Pancreas (tissue), 10 donors: Measurements from ENCODE around the gene CST9L. TPM values are rescaled to one million over a fixed set of nuclear protein-coding genes. Genes with fewer than 3 reads are reported as not detected.
A peak's percentile ranks its signal among the peaks of the same experiment; 100 is the strongest.

Experiments
- ATAC-seq, 4 donors: fragments of 200-7000 bp; cut with Tn5 transposase; one replicate each; pipeline versions ENCODE4 v1.8.0 to v1.9.1; 2020; ENCODE audit warnings: mild to moderate bottlenecking in 4 of 4, moderate library complexity in 4 of 4
- DNase-seq, 6 donors: peaks; one replicate each; pipeline ENCODE4 v3.0.0-alpha.2; 2020
- FAIRE-seq: peaks from 2 replicates; lab custom pipeline; 2012; peaks lifted over from hg19 to GRCh38; lab: Jason Lieb, UNC
- H3K27ac ChIP-seq, 4 donors: fragments of 200-600 bp; sonication (generic); 1 replicate in 3 of 4; 2 replicates in 1 of 4; pipeline versions ENCODE4 v1.5.0 to v1.8.0; 2020
- H3K27me3 ChIP-seq, 4 donors: fragments of 200-600 bp; one replicate each; pipeline ENCODE4 v1.8.0; 2021
- H3K36me3 ChIP-seq, 3 donors: fragments of 200-600 bp; sonication (generic) in 1 of 3; one replicate each; pipeline versions ENCODE4 v1.5.0 to v1.8.0; 2020 to 2021
- H3K4me1 ChIP-seq, 3 donors: fragments of 200-600 bp; one replicate each; pipeline ENCODE4 v1.8.0; 2021
- H3K4me3 ChIP-seq, 4 donors: fragments of 200-600 bp; sonication (generic) in 2 of 4; one replicate each; pipeline versions ENCODE4 v1.5.0 to v1.8.0; 2020 to 2021
- H3K9me3 ChIP-seq, 4 donors: fragments of 200-600 bp; one replicate each; pipeline ENCODE4 v1.8.0; 2021
- WGBS, 2 donors: extraction: QIAGEN DNeasy Blood & Tissue Kit; methylation state at CpG; one replicate each; pipeline ENCODE4 v1.1.7; 2013; 5-methylcytosine and 5-hydroxymethylcytosine counted together
- intact Hi-C, 3 donors: fragments of 100-400 bp; cut with DNase I; formaldehyde crosslinking; loops; one replicate each; pipeline versions ENCODE4 v1.11.1 to v1.14.2; 2022
- polyA plus RNA-seq, 2 donors: library from polyadenylated mRNA; stranded (reverse); fragments of 200-250 nt; gene quantifications; one replicate each; pipeline ENCODE4 v1.2.3, GENCODE V29; 2013
- total RNA-seq, 6 donors: library from RNA; stranded (reverse); fragmentation: NEBNext Ultra II Directional in 4 of 6; extraction: Animal tissue kit (Norgen Biotek cat#: 25700) in 4 of 6; gene quantifications; one replicate each; pipeline versions ENCODE4 v1.2.1 to v1.2.4, GENCODE V29; 2021 to 2023
- TF ChIP-seq, protein P1 (sequence below), 4 donors: fragments of 200-600 bp; sonication (generic) in 3 of 4; IDR thresholded peaks; one replicate each; pipeline versions ENCODE4 v1.5.0 to v1.8.0; 2021; ENCODE audit warnings: antibody characterized with exemption in 4 of 4
- donor health status: healthy with polysubstance abuse.
- donor health status: DM: no; HTN: no; CAD: no; lungs with moderate emphysema.
- donor health status: DM: no; HTN: no; CAD: no.
- donor health status: control.
- donor health status: control.
- donor health status: Bipolar disorder and iron deficiency.
- donor health status: DM: yes; HTN: yes; CAD: no.
- donor health status: DM: no; HTN: no; CAD: no.
- donor health status: DM: no; HTN: no; CAD: no.
- donor health status: DM: yes; HTN: yes; CAD: no.

Gene CST9L
- total and polyA plus RNA-seq, 8 donors, result not detected

DNA sequence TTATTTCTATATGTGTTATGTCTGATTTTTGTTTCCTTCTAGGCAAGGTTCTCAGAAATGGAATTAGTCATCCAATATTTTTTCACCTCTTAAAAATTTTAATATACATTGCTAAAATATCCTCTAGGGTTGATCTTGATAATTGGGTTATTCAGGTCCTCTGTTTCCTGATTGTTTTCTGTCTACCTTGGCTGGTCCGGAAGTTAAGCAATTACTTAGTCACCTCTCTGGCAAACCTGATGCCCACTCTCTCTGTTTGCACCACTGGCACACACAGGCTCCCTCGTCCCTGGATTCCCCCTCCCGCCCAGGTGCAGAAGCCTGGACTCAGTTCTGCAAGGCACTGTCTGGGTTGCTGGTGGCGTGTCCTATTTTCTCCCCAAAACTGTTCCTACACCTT, 27.7 kb downstream of the CST9L start:
- intact Hi-C loops, result no loop called here
- TF ChIP-seq, protein P1, sequence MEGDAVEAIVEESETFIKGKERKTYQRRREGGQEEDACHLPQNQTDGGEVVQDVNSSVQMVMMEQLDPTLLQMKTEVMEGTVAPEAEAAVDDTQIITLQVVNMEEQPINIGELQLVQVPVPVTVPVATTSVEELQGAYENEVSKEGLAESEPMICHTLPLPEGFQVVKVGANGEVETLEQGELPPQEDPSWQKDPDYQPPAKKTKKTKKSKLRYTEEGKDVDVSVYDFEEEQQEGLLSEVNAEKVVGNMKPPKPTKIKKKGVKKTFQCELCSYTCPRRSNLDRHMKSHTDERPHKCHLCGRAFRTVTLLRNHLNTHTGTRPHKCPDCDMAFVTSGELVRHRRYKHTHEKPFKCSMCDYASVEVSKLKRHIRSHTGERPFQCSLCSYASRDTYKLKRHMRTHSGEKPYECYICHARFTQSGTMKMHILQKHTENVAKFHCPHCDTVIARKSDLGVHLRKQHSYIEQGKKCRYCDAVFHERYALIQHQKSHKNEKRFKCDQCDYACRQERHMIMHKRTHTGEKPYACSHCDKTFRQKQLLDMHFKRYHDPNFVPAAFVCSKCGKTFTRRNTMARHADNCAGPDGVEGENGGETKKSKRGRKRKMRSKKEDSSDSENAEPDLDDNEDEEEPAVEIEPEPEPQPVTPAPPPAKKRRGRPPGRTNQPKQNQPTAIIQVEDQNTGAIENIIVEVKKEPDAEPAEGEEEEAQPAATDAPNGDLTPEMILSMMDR (IDR thresholded peaks at IDR 0.05), result no peak
- no peak overlapping the region for H3K4me3 ChIP-seq
- no peak for FAIRE-seq
- WGBS, 2 donors, result 49 to 59% methylated on average over 4 of the region's 4 CpGs
- DNase-seq, result no peak
- no peaks in the 10 kb centered on the region for H3K36me3 ChIP-seq
- no peaks in the 10 kb centered on the region for H3K27me3 ChIP-seq
- no peaks in the 10 kb centered on the region for H3K9me3 ChIP-seq
- H3K4me1 ChIP-seq, result no peaks in the 10 kb centered on the region
- H3K27ac ChIP-seq, result no peak overlapping the region
- ATAC-seq, result no peak

DNA sequence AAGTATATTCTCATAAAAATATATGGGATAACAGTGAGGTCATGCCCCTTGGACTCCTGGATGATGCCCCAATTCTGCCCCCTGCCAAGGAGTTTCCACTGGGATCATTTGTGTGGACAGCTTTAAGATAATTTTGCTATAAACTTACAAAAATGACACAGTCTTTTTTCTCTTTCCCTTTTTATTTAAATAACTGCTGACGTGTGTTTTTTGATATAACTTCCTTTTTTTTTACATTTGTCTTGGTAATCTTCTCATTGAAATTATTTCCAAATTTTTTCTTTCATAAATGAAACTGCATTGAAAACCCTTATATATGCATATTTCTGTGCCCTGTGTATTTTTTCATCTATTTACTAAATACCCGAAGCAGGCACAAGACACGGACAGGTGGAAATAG, 31.3 kb downstream of the CST9L start:
- TF ChIP-seq, protein P1 (IDR thresholded peaks at IDR 0.05), result no peak
- DNase-seq (no peak), ATAC-seq (no peak), FAIRE-seq (no peak)
- H3K4me3 ChIP-seq, result no peak overlapping the region
- intact Hi-C loops, result no loop called here
- no peaks in the 10 kb centered on the region for H3K9me3 ChIP-seq
- no peaks in the 10 kb centered on the region for H3K27me3 ChIP-seq
- 57 to 79% methylated on average over 3 of the region's 3 CpGs for WGBS, 2 donors
- no peaks in the 10 kb centered on the region for H3K4me1 ChIP-seq
- H3K36me3 ChIP-seq, result no peaks in the 10 kb centered on the region
- no peak overlapping the region for H3K27ac ChIP-seq

DNA sequence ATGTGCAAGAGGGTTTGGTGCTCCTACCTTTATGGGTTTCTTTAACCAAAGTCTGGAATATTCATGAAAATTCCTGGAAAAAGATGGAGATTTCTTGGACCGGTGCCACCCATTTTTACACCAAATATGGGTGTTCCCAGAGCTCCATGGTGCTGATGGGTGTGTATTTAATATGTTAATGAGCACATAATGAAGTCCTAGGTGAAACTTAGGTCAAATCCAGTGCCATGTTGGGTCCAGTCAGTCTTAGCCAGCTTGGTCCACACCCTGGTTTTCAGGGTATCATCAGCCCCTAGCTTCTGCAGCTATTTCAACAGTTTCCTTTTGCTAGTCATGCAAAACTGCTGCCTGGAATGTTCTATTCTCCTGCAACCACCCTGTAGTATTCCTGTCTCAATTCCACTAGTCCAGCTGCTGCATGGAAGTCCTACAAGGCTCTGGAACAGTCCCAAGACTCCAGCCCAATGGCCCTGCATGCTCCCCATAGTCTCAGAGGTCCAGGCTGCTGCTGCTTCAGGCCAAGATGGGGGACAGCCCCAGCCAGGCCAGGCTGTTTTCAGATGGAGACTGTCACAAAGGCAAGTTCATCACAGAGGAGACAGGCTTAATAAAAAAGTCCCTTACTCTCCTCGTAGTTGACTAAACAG, 31.8 kb downstream of the CST9L start:
- 40 to 51% methylated on average over 2 of the region's 2 CpGs for WGBS, 2 donors
- no peak for ATAC-seq
- Histone ChIP-seq H3K27me3 (no peaks in the 10 kb centered on the region), H3K4me3 (no peak overlapping the region), H3K27ac (no peak overlapping the region), H3K36me3 (no peaks in the 10 kb centered on the region), H3K4me1 (no peaks in the 10 kb centered on the region), H3K9me3 (no peaks in the 10 kb centered on the region)
- intact Hi-C loops, result no loop called here
- FAIRE-seq, result no peak
- no peak for DNase-seq
- TF ChIP-seq, protein P1 (IDR thresholded peaks at IDR 0.05), result no peak

DNA sequence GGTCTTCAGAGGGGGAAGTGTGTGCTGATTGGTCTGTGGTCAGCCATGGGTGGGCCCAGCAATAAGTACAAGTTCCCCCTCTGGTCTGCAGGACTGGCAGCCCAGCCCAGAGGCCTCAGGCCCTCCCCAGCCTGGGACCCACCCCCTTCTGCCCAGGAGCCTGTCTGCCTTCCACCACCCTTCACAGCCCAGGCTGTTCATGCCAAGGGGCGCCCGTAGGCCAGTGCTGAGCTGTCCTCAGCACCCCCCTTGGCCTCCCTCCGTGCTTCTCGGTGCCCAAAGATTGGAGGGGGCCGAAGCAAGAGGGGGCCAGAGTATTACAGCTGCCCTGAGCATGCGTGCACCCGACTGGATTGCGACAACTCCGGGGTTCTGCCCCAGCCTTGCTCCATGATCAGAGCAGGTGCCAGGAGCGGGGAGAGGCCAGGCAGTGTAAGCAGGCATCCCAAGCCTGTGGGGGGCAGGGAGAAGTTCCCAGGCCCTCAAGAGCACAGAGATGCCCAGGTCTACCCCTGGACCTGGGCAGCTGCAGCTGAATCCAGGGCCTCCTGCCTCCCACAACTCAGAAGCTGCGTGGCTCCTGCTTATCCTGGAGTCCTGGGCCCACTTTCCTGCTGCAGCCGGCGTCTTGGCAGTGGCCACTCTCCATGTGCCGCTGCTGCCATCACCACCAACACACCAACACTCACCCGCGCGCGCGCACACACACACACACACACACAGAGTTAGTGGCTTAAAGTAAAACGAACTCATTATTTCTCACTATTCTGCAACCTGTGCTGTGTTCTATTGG, 33.3 kb downstream of the CST9L start:
- TF ChIP-seq, protein P1 (IDR thresholded peaks at IDR 0.05), result no peak

DNA sequence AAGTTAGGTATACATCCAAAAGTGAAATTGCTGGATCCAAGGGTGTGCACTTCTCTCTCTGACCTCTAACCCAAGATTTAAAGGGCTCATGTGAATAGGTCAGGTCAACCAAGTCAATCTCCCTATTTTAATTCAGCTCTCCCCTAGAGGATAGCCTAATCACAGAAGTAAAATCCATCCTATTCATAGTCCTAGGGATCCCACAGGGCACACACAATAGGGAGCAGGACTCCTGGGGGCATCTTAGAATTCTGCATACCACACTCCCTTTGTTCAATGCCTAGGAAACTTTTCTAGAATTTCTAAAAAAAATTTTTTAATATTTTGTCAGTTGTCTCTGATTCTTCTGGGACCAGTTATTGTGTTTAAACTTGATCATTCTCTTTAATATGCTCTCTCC, 35.1 kb downstream of the CST9L start:
- FAIRE-seq (no peak), ATAC-seq (no peak), DNase-seq (no peak)
- H3K36me3 ChIP-seq, result no peaks in the 10 kb centered on the region
- H3K4me1 ChIP-seq, result no peaks in the 10 kb centered on the region
- intact Hi-C loops, result no loop called here
- no peaks in the 10 kb centered on the region for H3K27me3 ChIP-seq
- no peaks in the 10 kb centered on the region for H3K9me3 ChIP-seq
- TF ChIP-seq, protein P1 (IDR thresholded peaks at IDR 0.05), result no peak
- no peak overlapping the region for H3K27ac ChIP-seq
- H3K4me3 ChIP-seq, result no peak overlapping the region

More for the DNA sequence above, 33.3 kb downstream of the CST9L start:
- Histone ChIP-seq H3K9me3 (no peaks in the 10 kb centered on the region), H3K27me3 (no peaks in the 10 kb centered on the region), H3K36me3 (no peaks in the 10 kb centered on the region), H3K27ac (no peak overlapping the region), H3K4me3 (no peak overlapping the region), H3K4me1 (no peaks in the 10 kb centered on the region)
- no peak for ATAC-seq
- FAIRE-seq, result no peak
- intact Hi-C loops, result no loop called here
- peak in 1 of 6 donors; percentile 51 for DNase-seq
- WGBS, 2 donors, result 71 to 77% methylated on average over 20 of the region's 20 CpGs
